ENCODE data around the gene NCOA5. TPM values are rescaled to one million over a fixed set of nuclear protein-coding genes. Genes with fewer than 3 reads are reported as not detected.
A peak's percentile ranks its signal among the peaks of the same experiment; 100 is the strongest.

The NCOA5 gene
- total and polyA plus RNA-seq, 12 donors: 7.6 to 22.5 (median 11.5) TPM

GRCh38 chr20:46022411-46023147, 67.2 kb downstream of the NCOA5 start:
- Histone ChIP-seq H3K4me3 (peak overlapping the region in 4 of 10 donors; percentile 7 to 52 (median 50)), H3K27me3 (peaks cover 14 to 100% (median 92%) of the 10 kb centered on the region in 7 donors), H3K36me3 (no peaks in the 10 kb centered on the region), H3K9me3 (no peaks in the 10 kb centered on the region), H3K4me1 (peaks cover 0 to 20% (median 9%) of the 10 kb centered on the region in 9 donors), H3K27ac (no peak overlapping the region)
- ATAC-seq (peak; percentile 30 to 76 (median 58)), DNase-seq (peak; percentile 39 to 74)
- 1% methylated on average over 36 of the region's 37 CpGs for WGBS, 2 donors
- peak; percentile 41 to 74 (median 68) for TF ChIP-seq CTCF (IDR thresholded peaks at IDR 0.05)
- intact Hi-C loops (cut with DNase I): loop anchor here in 9 of 10 donors (2.0 to 10.0 kb wide), 5 partner anchors 62 to 332 kb away; partner anchors contain the start of gene NCOA5 (in 2 of the 9)

- TF ChIP-seq CTCF (IDR thresholded peaks at IDR 0.05): no peak
- peaks cover 0 to 20% (median 9%) of the 10 kb centered on the region in 9 donors for H3K4me1 ChIP-seq
- H3K36me3 ChIP-seq: no peaks in the 10 kb centered on the region
- H3K27ac ChIP-seq: peak overlapping the region in 1 of 10 donors; percentile 20
- peaks cover 14 to 98% (median 88%) of the 10 kb centered on the region in 7 donors for H3K27me3 ChIP-seq
- intact Hi-C loops (cut with DNase I): loop anchor here in 9 of 10 donors (2.0 to 10.0 kb wide), 5 partner anchors 63 to 333 kb away; partner anchors contain the start of gene NCOA5 (in 2 of the 9)
- WGBS, 2 donors: 7% methylated on average over 70 to 71 of the region's 71 CpGs
- peak overlapping the region; percentile 13 to 52 (median 42) for H3K4me3 ChIP-seq
- no peak for DNase-seq
- peak in 6 of 8 donors; percentile 20 to 66 (median 40) for ATAC-seq
- H3K9me3 ChIP-seq: no peaks in the 10 kb centered on the region
Measured at GRCh38 chr20:46021361-46022359, 68.1 kb downstream of the NCOA5 start.

DNA sequence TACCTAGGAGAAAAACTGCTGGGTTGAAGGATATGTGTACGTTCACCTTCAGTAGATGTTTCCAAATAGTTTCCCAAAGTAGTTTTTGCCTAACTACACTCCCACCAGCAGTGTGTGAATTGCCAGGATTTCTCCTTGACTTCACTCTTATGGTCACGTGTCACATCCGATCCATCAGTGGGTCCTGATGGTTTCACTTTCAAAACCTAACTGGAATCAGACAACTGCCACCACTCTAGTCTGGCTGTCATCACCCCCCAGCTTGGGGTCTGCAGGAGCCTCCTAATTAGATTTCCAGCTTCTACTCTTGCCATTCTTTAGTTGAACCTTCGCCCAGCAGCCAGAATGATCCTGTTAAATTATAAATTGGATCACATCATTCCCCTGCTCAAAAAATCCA, 69.2 kb downstream of the NCOA5 start:
- H3K27me3 ChIP-seq: peaks cover 14 to 98% (median 88%) of the 10 kb centered on the region in 7 donors

More for the DNA sequence above, 69.2 kb downstream of the NCOA5 start:
- no peaks in the 10 kb centered on the region for H3K9me3 ChIP-seq
- H3K4me3 ChIP-seq: no peak overlapping the region
- H3K27ac ChIP-seq: no peak overlapping the region
- 69 to 76% methylated on average over 4 of the region's 4 CpGs for WGBS, 2 donors
- ATAC-seq: no peak
- H3K4me1 ChIP-seq: peaks cover 0 to 20% (median 9%) of the 10 kb centered on the region in 9 donors
- no peak for DNase-seq
- intact Hi-C loops (cut with DNase I): loop anchor here in 8 of 10 donors (5.0 to 10.0 kb wide), 4 partner anchors 64 to 334 kb away; partner anchors contain the start of gene NCOA5 (in 2 of the 8)
- H3K36me3 ChIP-seq: no peaks in the 10 kb centered on the region
- TF ChIP-seq CTCF (IDR thresholded peaks at IDR 0.05): no peak
